Subcutaneous abdominal adipose tissue (tissue), 5 donors: ENCODE data around the gene LGR5.
"Not testable (repeated sequence)": the region's sequence is repeated elsewhere in the genome, so short reads cannot be mapped to it uniquely, and the experiment has no call there.

Experiments
- H3K27ac ChIP-seq: one replicate; pipeline ENCODE4 v1.7.0; 2013; ENCODE audit warnings: low read depth, mild to moderate bottlenecking, inconsistent platforms, low read length, moderate library complexity
- H3K27me3 ChIP-seq, 5 donors: one replicate each; pipeline ENCODE4 v1.7.0; 2013; ENCODE audit warnings: low read length in 5 of 5, inconsistent platforms in 1 of 5; ENCODE audit not compliant: control insufficient read depth in 5 of 5, insufficient read depth in 4 of 5
- H3K36me3 ChIP-seq, 5 donors: one replicate each; pipeline ENCODE4 v1.7.0; 2013; ENCODE audit warnings: low read length in 5 of 5; ENCODE audit not compliant: control insufficient read depth in 5 of 5, insufficient read depth in 5 of 5
- H3K4me1 ChIP-seq, 5 donors: one replicate each; pipeline ENCODE4 v1.7.0; 2013; ENCODE audit warnings: low read length in 5 of 5, mild to moderate bottlenecking in 3 of 5, moderate library complexity in 1 of 5; ENCODE audit not compliant: control insufficient read depth in 5 of 5, insufficient read depth in 5 of 5
- H3K4me3 ChIP-seq, 5 donors: one replicate each; pipeline ENCODE4 v1.7.0; 2013; ENCODE audit warnings: low read length in 5 of 5, low read depth in 1 of 5
- H3K9ac ChIP-seq, 5 donors: one replicate each; pipeline ENCODE4 v1.7.0; 2013; ENCODE audit warnings: low read length in 5 of 5, mild to moderate bottlenecking in 4 of 5, moderate library complexity in 3 of 5
- H3K9me3 ChIP-seq, 5 donors: one replicate each; pipeline ENCODE4 v1.7.0; 2013; ENCODE audit warnings: low read length in 5 of 5; ENCODE audit not compliant: control insufficient read depth in 5 of 5
- donor health status: healthy.
- donor health status: healthy.
- donor health status: healthy.
- donor health status: healthy.
- donor health status: healthy.

Gene LGR5

DNA sequence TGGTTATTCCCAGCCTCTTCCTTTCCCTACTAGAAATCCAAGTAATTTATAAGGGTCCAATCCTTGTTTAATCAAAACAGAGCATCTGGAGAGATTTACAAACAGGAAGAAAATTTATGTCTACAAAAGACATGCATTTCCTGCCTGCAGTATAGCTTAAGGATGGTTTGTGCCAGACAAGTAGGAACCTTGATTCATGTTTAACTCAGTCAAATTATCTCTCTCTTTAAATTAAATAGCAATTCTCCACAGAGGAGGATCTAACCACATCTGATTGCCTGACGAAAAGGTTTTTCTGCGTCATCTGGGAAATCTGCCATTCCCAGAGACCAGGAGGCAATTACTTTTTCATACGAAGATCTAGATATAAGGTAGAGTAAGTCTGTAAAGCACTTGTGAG lies 118.8 kb downstream of the LGR5 start:
- no peak overlapping the region for H3K27ac ChIP-seq
- H3K4me3 ChIP-seq, result no peak overlapping the region
- H3K27me3 ChIP-seq, result no peaks in the 10 kb centered on the region
- no peaks in the 10 kb centered on the region for H3K9me3 ChIP-seq
- no peak overlapping the region for H3K9ac ChIP-seq
- H3K4me1 ChIP-seq, result no peaks in the 10 kb centered on the region
- H3K36me3 ChIP-seq, result no peaks in the 10 kb centered on the region

DNA sequence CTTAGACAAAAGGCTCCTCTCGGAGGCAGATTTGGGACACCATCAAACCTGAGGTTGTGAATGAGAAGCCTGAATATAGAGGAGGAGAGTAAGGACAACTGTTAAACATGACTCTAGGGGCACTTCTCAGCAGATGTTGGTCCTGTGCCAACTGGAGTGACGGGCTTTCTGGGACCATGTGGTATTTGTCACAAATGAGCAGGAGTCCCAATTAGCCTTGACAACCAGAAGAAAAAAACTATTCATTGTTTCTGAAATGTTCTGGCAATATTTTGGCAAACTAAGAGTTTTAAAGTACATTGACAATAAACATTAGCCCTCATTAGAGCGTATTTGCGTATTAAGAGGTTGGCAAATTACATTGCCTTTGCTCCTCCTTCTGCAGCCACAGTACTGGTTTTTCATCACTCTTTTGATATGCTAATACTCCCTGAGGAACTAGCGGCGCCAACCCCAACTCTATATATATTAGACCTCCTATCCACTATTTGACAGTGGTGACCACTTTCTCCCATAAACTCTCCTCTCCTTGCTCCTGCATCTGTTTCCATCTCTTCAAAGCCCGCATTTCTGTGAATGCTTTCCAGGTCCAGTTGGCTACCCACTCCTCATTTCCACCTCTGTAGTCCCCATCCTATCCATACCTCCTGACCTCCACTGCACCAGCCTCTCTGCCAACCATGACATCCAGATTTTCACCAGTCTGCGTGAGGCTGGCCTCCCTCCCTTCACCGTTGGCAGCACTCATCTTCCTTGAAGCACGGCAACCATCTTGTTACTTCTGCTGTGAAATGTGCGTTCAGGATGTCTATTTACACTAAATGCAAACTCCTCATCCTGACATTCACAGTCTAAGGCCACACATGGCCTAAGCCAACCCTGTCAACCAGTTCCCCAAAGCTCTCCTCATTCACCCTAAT lies 123.3 kb downstream of the LGR5 start:
- H3K9me3 ChIP-seq, result no peaks in the 10 kb centered on the region
- H3K4me1 ChIP-seq, result no peaks in the 10 kb centered on the region
- no peaks in the 10 kb centered on the region for H3K27me3 ChIP-seq
- no peak overlapping the region for H3K9ac ChIP-seq
- H3K36me3 ChIP-seq, result no peaks in the 10 kb centered on the region
- no peak overlapping the region for H3K4me3 ChIP-seq
- H3K27ac ChIP-seq, result no peak overlapping the region

DNA sequence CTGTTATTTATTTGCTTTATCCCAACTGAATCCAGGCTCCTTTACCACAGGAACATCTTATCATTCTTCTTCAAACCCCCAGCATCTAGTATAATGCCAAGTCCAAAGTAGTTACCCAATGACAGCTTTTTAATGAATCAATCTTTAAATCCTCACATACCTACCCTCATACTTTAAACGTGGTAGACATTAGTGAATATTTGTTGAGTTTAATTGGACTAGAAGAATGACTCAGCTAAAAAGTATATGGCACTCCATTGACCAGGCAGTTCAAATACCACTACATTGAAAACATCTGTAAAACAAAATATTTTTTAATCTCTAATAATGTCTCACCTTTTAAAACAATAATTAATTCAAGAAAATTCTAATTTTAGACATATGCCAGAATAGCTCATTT lies 125.9 kb downstream of the LGR5 start:
- H3K9ac ChIP-seq, result no peak overlapping the region
- H3K36me3 ChIP-seq, result no peaks in the 10 kb centered on the region
- H3K4me3 ChIP-seq, result no peak overlapping the region
- H3K4me1 ChIP-seq, result no peaks in the 10 kb centered on the region
- H3K27me3 ChIP-seq, result peaks cover 0 to 3% (median 0%) of the 10 kb centered on the region in 5 donors
- peaks cover 0 to 2% (median 0%) of the 10 kb centered on the region in 5 donors for H3K9me3 ChIP-seq
- H3K27ac ChIP-seq, result no peak overlapping the region

DNA sequence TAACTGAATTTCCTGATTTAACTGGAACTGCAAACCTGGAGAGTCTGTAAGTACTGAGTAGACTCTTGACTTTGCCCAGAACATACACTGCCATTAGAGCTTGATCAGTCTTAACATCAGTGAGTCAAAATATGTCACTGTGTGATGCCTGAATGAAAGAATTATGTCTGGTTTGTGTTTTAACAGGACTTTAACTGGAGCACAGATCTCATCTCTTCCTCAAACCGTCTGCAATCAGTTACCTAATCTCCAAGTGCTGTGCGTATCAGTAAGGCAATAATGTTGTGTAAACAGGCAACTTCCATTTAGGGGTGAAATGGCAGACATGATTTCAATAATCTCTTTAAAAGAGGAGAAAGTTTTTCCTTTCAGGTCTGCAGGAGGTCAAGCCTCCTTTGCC lies 127.1 kb downstream of the LGR5 start:
- Histone ChIP-seq H3K27me3 (peaks cover 0 to 3% (median 0%) of the 10 kb centered on the region in 5 donors), H3K36me3 (no peaks in the 10 kb centered on the region)

DNA sequence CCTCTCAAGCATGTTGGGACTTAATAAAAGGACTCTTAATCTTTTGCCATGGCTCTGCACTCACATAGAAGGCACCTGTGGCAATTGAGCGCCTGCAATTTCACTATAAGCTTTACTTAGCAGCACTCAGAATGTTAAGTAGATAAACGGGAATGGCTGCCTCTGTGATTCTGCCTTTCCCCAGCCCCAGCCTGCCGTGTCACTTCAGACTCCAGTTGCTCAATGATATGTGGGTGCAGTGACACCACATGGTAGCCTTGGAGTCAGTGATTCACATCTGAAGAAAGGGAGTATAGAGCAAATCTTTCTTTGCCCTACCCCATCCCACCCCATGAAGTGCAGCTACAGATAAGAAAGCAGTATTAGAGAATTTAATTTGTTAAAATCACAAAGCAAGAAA lies 127.9 kb downstream of the LGR5 start:
- no peaks in the 10 kb centered on the region for H3K4me1 ChIP-seq
- H3K9me3 ChIP-seq, result peaks cover 0 to 2% (median 0%) of the 10 kb centered on the region in 5 donors
- peaks cover 0 to 3% (median 0%) of the 10 kb centered on the region in 5 donors for H3K27me3 ChIP-seq
- H3K4me3 ChIP-seq, result no peak overlapping the region
- no peak overlapping the region for H3K9ac ChIP-seq
- no peak overlapping the region for H3K27ac ChIP-seq
- H3K36me3 ChIP-seq, result no peaks in the 10 kb centered on the region

More for the DNA sequence above, 127.1 kb downstream of the LGR5 start:
- H3K9me3 ChIP-seq, result peaks cover 0 to 2% (median 0%) of the 10 kb centered on the region in 5 donors
- no peaks in the 10 kb centered on the region for H3K4me1 ChIP-seq
- H3K9ac ChIP-seq, result no peak overlapping the region
- no peak overlapping the region for H3K4me3 ChIP-seq
- no peak overlapping the region for H3K27ac ChIP-seq

DNA sequence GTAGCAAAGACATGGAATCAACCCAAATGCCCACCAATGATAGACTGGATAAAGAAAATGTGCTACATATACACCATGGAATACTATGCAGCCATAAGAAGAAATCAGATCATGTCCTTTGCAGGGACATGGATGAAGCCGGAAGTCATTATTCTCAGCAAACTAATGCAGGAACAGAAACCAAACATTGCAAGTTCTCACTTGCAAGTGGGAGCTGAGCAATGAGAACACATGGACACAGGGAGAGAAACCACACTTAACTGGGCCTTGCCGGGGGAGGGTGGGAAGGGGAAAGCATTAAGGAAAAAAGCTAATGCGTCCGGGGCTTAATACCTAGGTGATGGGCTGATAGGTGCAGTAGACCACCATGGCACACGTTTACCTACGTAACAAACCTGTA lies 130.3 kb downstream of the LGR5 start:
- H3K27ac ChIP-seq, H3K4me1 ChIP-seq, H3K9ac ChIP-seq, H3K27me3 ChIP-seq, H3K36me3 ChIP-seq, H3K9me3 ChIP-seq, H3K4me3 ChIP-seq: not testable (repeated sequence)

DNA sequence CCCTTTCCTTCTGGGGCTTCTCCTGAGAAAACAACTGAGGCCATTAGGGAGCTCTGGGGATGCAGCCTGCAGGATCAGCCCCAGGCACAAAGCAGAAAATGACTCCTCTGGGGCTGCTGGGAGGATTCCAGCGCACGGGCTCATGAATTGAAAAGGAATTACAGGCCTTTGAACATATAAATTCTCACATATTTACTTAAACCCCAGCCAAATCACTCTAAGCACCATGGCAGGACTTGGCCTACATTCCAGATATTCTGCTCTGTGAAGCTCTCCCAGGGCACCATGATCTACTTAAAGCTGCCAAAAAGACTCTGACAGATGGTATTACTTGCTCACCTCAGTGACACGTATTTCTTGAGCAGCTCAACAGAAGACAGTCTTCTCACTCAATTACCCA lies 136.9 kb downstream of the LGR5 start:
- no peak overlapping the region for H3K27ac ChIP-seq

DNA sequence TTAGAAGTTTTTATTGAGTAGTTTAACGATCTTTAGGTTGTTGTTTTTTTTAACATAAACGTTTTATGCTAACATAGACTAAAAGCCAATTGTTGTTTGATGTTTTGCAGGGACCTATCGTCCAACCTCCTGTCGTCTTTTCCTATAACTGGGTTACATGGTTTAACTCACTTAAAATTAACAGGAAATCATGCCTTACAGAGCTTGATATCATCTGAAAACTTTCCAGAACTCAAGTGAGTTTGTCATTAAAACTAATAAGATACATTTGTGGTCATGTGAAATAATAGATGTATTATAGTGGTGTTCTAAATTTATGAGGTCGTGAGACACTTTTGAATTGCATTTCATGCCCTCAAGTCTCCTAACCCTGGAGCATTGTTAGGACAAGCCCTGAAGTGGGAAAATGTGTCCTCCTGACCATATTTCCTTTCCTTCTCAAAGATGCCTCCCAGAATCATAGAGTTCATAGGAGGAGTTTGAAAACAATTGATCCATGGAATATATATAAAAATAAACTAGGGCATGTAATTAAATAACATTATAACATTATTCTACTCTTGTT lies 139.2 kb downstream of the LGR5 start:
- Histone ChIP-seq H3K27ac (no peak overlapping the region), H3K36me3 (no peaks in the 10 kb centered on the region), H3K9ac (no peak overlapping the region), H3K4me1 (no peaks in the 10 kb centered on the region), H3K27me3 (no peaks in the 10 kb centered on the region), H3K9me3 (no peaks in the 10 kb centered on the region), H3K4me3 (no peak overlapping the region)

More for the DNA sequence above, 136.9 kb downstream of the LGR5 start:
- Histone ChIP-seq H3K27me3 (no peaks in the 10 kb centered on the region), H3K9me3 (no peaks in the 10 kb centered on the region), H3K9ac (no peak overlapping the region), H3K4me3 (no peak overlapping the region), H3K36me3 (no peaks in the 10 kb centered on the region), H3K4me1 (no peaks in the 10 kb centered on the region)

DNA sequence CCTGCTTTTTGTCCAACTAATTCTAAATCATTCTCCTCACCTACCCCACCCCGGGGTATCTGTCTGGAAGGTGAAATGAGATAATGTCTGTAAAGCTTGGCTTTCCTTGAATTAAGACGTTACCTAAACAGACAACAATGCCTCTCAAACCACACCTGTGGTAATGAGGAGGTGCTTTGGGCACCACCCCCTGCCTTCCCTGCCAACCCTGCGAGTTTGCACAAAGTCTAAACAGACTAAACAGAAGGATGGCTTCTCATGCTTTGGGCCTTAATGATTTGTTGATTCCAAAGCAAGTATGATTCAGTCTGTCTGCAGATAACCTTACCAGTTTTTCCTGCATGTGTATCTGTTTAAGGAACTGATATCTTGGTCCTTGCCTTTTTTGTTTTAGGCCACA lies 141.6 kb downstream of the LGR5 start:
- Histone ChIP-seq H3K36me3 (no peaks in the 10 kb centered on the region), H3K4me1 (no peaks in the 10 kb centered on the region), H3K27me3 (no peaks in the 10 kb centered on the region), H3K9me3 (no peaks in the 10 kb centered on the region), H3K27ac (no peak overlapping the region), H3K4me3 (no peak overlapping the region), H3K9ac (no peak overlapping the region)

DNA sequence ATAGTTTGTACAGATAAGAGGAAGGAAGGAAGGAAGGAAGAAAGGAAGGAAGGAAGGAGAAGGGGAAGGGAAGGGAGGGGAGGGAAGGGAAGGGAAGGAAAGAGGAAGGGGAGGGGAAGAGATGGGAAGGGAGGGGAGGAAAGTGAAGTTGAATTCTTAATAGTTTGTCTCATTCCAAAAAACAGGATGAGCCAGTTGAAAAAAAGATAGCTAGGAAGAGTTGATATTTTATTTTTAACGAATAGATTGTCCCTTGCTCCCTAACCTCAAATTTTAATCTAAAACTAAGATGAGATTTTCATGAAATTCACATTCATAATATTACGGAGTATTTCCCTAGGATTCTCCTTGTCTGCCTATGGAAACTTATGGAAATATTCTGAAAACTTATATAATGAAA lies 143.3 kb downstream of the LGR5 start:
- Histone ChIP-seq H3K9ac (no peak overlapping the region), H3K4me1 (no peaks in the 10 kb centered on the region), H3K9me3 (no peaks in the 10 kb centered on the region), H3K4me3 (no peak overlapping the region), H3K36me3 (no peaks in the 10 kb centered on the region), H3K27ac (no peak overlapping the region), H3K27me3 (no peaks in the 10 kb centered on the region)
